Measurements from ENCODE around the gene TMEM135. TPM values are rescaled to one million over a fixed set of nuclear protein-coding genes. Genes with fewer than 3 reads are reported as not detected.
"Not testable (repeated sequence)": the region's sequence is repeated elsewhere in the genome, so short reads cannot be mapped to it uniquely, and the experiment has no call there.

TMEM135 gene
- total RNA-seq, 2 experiments from 2014 or later: 16.7 to 27.5 TPM

DNA sequence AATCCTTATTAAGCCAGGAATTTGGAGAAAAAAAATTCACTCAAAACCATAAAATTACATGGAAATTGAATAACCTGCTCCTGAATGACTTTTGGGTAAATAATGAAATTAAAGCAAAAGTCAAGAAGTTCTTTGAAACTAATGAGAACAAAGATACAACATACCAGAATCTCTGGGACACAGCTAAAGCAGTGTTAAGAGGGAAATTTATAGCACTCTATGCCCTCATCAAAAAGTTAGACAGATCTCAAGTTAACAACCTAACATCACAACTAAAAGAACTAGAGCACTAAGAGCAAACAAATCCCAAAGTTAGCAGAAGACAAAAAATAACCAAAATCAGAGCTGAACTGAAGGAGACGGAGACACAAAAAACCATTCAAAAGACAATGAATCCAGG lies 11.3 kb upstream of the TMEM135 start:
- H3K27ac Mint-ChIP-seq; H3K27me3 Mint-ChIP-seq; H3K36me3 Mint-ChIP-seq; H3K9me3 Mint-ChIP-seq; H3K4me1 Mint-ChIP-seq (ENCODE audit: low read depth); DNase-seq; intact Hi-C loops (cut with micrococcal nuclease); H3K4me3 Mint-ChIP-seq: not testable (repeated sequence)
- POLR2A ChIA-PET: interaction anchor here (0.6 kb wide), 1 partner anchor 528 kb away, joined by 3 read pairs; no protein-coding TSS in a partner anchor
- CTCF ChIA-PET: interaction anchor here (0.8 kb wide), 1 partner anchor 48 kb away, joined by 3 read pairs; no protein-coding TSS in a partner anchor

DNA sequence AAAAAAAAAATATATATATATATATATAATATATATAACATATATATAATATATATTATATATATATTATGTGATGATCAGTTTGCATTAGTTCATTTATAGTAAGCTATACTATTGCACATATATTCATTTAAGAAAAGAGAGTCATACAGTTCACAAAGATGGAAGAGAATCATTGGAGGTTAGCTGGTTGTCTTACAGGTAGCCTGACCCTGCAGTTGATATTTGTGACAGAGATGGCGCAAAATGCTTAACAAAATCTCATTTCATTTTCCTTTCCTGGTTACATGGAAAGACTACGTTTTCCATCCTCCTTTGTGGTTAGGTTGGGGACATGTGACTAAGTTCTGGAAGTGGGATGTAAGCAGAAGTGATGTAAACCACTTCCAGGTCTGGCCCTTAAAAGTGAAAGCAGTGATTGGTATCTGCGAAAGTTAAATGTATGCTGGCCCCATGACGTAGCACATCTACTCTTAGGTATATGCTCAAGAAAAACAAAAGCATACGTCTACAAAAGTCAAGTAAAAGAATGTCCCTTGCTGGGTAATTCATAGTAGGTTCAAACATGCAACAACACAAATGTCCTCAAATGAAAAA lies 7.2 kb upstream of the TMEM135 start:
- Mint-ChIP-seq H3K36me3 (no peaks in the 10 kb centered on the region), H3K27ac (no peak overlapping the region), H3K4me1 (ENCODE audit: low read depth) (peaks cover 8% of the 10 kb centered on the region), H3K9me3 (no peaks in the 10 kb centered on the region), H3K27me3 (no peaks in the 10 kb centered on the region), H3K4me3 (no peak overlapping the region)
- ChIA-PET POLR2A (no interaction called here), CTCF (interaction anchor here (0.6 to 0.9 kb wide), 2 partner anchors 35 to 58 kb away, joined by 3 to 4 read pairs; no protein-coding TSS in a partner anchor)
- intact Hi-C loops (cut with micrococcal nuclease): no loop called here
- no peak for DNase-seq

DNA sequence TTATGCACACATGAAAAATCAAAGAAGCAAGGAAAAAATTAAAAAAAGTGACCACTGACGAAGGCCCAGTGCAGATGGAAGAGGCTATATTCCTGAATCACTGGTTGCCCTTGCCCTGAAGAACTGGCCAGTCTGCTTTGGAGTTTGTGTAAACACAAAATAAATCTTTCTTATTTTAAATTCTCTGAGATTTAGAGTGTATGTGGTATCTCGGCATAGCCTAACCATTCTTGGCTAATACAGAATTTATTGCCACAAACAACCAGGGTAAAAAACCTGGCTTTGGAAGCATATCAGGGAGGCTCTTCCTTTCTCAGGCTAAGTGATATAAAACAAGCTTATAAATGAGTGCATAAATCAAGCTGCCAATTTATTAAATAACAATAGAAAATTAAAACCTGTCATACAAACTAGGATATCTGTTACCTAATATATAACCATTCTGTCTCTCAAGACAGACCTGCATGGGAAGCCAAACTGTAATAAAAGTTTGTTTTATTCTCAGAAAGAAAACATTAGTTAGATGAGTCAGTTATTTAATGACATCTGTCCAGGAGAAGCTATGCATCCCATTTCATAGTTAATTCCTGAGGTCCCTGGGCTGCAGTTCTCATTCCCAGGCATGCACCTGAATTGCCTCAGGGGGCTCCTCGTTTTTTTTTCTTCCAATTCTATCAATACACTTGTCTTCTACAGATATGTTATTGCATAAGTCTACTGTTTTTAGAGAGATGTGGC lies 6.1 kb upstream of the TMEM135 start:
- DNase-seq: no peak
- H3K27ac Mint-ChIP-seq: no peak overlapping the region
- H3K4me1 Mint-ChIP-seq (ENCODE audit: low read depth): peaks cover 10% of the 10 kb centered on the region
- CTCF ChIA-PET: interaction anchor here (0.8 kb wide), 1 partner anchor 254 kb away, joined by 3 read pairs; no protein-coding TSS in a partner anchor
- H3K36me3 Mint-ChIP-seq: no peaks in the 10 kb centered on the region
- no peak overlapping the region for H3K4me3 Mint-ChIP-seq
- no peaks in the 10 kb centered on the region for H3K27me3 Mint-ChIP-seq
- intact Hi-C loops (cut with micrococcal nuclease): no loop called here
- H3K9me3 Mint-ChIP-seq: no peaks in the 10 kb centered on the region
- POLR2A ChIA-PET: no interaction called here

DNA sequence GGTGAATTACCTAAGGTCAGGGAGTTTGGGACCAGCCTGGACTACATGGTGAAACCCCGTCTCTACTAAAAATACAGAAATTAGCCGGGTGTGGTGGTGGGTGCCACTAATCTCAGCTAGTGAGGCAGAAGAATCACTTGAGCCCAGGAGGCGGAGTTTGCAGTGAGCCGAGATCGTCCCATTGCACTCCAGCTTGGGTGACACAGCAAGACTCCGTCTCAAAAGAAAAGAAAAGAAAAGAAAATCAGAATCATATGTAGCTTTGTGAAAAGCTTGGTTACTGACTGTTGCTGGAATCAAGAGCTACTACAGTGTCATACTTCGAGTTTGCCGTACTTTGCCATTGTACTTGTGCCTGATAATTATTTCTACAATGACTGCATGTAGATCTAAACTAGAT lies 4.2 kb upstream of the TMEM135 start:
- POLR2A ChIA-PET: no interaction called here
- H3K4me3 Mint-ChIP-seq: no peak overlapping the region
- no peaks in the 10 kb centered on the region for H3K27me3 Mint-ChIP-seq
- H3K4me1 Mint-ChIP-seq (ENCODE audit: low read depth): peaks cover 16% of the 10 kb centered on the region
- H3K36me3 Mint-ChIP-seq: no peaks in the 10 kb centered on the region
- H3K9me3 Mint-ChIP-seq: no peaks in the 10 kb centered on the region
- DNase-seq: no peak
- H3K27ac Mint-ChIP-seq: no peak overlapping the region
- intact Hi-C loops (cut with micrococcal nuclease): no loop called here
- CTCF ChIA-PET: no interaction called here

DNA sequence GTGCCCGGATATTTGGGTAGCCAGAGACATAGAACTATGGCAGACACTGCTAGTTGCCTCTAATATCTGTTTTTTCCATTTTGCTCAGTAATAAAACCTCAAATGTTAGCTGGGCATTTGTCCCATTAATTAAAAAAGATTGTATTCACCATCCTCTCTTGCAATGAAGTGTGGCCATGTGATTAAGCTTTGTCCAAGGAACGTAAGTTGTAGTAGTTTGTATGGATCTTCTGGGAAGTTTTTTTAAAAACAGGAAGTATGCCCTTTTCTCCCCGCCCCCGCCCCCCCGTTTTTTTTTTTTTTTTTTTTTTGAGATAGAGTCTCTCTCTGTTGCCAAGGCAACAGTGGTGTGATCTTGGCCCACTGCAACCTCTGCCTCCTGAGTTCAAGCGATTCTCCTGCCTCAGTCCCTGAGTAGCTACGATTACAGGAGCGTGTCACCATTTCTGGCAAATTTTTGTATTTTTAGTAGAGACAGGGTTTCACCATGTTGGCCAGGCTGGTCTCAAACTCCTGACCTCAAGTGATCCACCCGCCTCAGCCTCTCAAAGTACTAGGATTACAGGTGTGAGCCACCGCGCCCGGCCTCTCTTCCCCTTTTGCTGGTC lies 1.7 kb upstream of the TMEM135 start:
- H3K36me3 Mint-ChIP-seq: no peaks in the 10 kb centered on the region
- H3K4me1 Mint-ChIP-seq (ENCODE audit: low read depth): peaks cover 31% of the 10 kb centered on the region
- intact Hi-C loops (cut with micrococcal nuclease): loop anchor here (2.0 to 5.0 kb wide), 4 partner anchors 81 to 1301 kb away; partner anchors contain the start of genes CTSC and FZD4
- ChIA-PET CTCF (no interaction called here), POLR2A (interaction anchor here (0.6 kb wide), 1 partner anchor 289 kb away, joined by 3 read pairs; no protein-coding TSS in a partner anchor)
- H3K27ac Mint-ChIP-seq: no peak overlapping the region
- H3K9me3 Mint-ChIP-seq: no peaks in the 10 kb centered on the region
- no peak overlapping the region for H3K4me3 Mint-ChIP-seq
- DNase-seq: no peak
- no peaks in the 10 kb centered on the region for H3K27me3 Mint-ChIP-seq

DNA sequence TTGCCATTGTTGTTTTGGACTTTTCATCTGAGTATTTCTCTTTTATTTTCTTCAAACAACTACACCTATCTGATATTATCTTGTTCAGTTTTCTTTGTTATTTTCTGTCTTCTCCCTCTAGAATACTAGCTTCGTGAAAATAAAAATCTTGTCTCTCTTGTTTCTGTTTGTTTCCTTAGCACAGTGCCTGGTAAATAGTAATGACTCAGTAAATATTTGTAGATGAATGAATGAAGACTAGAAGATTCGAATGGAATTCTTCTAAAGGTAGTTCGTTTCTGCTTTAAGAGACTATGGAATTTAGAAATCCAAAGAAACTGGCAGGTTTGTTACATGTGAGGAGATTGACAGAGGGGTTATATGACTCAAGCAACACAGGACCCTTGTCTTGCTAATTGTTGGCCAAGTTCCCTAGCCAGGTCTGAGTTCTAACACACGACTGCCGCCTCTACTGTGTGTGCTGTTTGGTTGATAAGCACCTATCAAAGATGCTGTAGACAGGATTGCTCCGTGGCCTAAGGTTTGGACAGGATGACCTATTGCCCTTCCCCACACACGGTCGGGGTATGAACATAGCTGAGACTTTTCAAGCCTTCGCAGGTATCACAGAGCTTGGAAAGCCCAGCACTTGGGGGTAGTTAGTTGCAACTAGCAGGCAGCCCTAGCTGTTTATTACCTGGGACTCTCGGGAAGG lies 831 bp upstream of the TMEM135 start:
- Mint-ChIP-seq H3K36me3 (no peaks in the 10 kb centered on the region), H3K27me3 (no peaks in the 10 kb centered on the region), H3K9me3 (no peaks in the 10 kb centered on the region), H3K4me3 (peak overlapping the region; percentile 91), H3K27ac (peak overlapping the region; percentile 49), H3K4me1 (ENCODE audit: low read depth) (peaks cover 32% of the 10 kb centered on the region)
- intact Hi-C loops (cut with micrococcal nuclease): loop anchor here (1.0 to 5.0 kb wide), 6 partner anchors 44 to 1300 kb away; partner anchors contain the start of genes CTSC and FZD4
- POLR2A ChIA-PET: interaction anchor here (0.6 to 1.5 kb wide), 4 partner anchors 15 to 288 kb away, joined by 3 to 5 read pairs (median 4); no protein-coding TSS in a partner anchor
- DNase-seq: no peak
- CTCF ChIA-PET: interaction anchor here (1.1 kb wide), 1 partner anchor 41 kb away, joined by 3 read pairs; no protein-coding TSS in a partner anchor

DNA sequence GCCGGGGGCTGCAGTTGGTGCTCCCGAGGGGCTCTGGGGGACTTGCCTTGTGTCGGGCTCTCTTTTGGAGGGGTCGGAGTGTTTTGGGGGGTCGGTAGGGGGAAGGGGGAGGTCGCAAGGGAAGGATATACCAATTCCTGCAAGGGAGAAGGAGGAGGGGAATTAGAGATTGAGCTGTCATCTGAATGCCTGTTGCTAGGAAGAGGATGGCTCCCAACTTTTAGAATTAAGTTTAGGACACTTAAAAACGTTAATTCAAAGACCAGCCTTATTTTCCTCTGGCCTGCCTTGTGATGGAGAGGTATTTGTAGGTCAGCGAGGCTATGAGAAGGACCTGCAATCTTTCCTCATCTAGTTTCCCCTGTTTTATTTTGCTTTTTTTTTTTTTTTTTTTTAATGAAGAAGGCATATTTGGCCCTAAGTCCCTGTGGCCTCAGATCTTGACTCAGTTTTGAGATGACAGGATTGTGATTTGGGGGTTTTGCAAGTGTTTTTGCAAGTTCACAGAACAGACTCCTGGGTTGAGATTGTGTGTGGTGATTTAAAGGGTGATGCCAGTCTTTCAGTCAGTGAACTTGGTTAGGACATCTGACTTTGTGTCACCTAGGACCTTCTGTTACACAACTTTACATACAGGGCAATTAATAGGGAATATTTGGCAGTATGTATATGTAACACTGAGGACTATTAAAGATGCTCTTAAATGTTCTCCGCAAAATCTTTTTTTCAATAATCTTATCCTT lies 672 bp downstream of the TMEM135 start:
- POLR2A ChIA-PET: interaction anchor here (1.0 to 1.5 kb wide), 3 partner anchors 16 to 214 kb away, joined by 3 to 5 read pairs (median 5); no protein-coding TSS in a partner anchor
- Mint-ChIP-seq H3K4me1 (ENCODE audit: low read depth) (peaks cover 32% of the 10 kb centered on the region), H3K27ac (peak overlapping the region; percentile 87), H3K36me3 (no peaks in the 10 kb centered on the region), H3K4me3 (peak overlapping the region; percentile 91), H3K9me3 (no peaks in the 10 kb centered on the region), H3K27me3 (no peaks in the 10 kb centered on the region)
- intact Hi-C loops (cut with micrococcal nuclease): loop anchor here (5.0 kb wide), 2 partner anchors 446 to 746 kb away; no protein-coding TSS in a partner anchor
- DNase-seq: no peak
- CTCF ChIA-PET: no interaction called here

DNA sequence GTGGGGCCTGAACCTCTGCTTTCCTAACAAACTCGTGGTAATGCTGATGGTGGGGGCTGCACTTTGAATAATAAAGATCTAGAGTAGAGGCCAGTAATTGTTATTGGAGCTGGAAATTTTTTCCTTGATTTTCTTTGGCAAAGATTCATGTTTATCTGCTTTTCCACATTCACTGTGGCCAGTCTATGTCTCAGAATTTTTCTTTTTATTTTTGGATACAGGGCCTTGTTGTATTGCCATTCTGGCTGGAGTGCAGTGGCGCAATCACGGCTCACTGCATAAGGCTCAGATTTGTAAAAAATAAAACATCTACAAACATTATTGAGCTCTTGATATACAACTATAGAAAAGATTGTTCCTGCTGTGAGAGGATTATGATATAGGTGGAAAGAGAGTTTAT lies 1.6 kb downstream of the TMEM135 start:
- DNase-seq: no peak
- ChIA-PET POLR2A (no interaction called here), CTCF (no interaction called here)
- Mint-ChIP-seq H3K9me3 (no peaks in the 10 kb centered on the region), H3K4me1 (ENCODE audit: low read depth) (peaks cover 32% of the 10 kb centered on the region), H3K36me3 (peaks cover 2% of the 10 kb centered on the region), H3K27me3 (no peaks in the 10 kb centered on the region), H3K27ac (no peak overlapping the region), H3K4me3 (peak overlapping the region; percentile 91)
- intact Hi-C loops (cut with micrococcal nuclease): loop anchor here (5.0 kb wide), 2 partner anchors 447 to 747 kb away; no protein-coding TSS in a partner anchor

DNA sequence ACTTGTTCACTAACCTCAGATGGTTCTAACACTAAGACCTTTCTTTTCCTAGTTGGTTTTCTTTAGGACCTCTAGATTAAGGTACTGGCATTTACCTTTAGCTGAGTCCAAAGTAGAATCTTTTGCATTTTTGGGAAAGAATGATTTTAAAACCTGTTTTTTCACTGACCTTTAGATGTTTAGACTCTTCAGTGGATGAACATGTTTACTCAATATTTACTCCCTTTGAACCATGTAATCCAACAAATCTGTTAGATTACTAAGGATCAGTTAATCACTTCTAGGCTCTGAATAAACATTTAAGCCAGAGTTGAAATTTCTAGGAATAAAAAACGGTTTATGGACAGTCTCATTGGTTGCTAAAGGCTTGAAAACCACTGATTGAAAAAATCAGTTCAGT lies 6.2 kb downstream of the TMEM135 start:
- POLR2A ChIA-PET: no interaction called here
- intact Hi-C loops (cut with micrococcal nuclease): no loop called here
- no peaks in the 10 kb centered on the region for H3K27me3 Mint-ChIP-seq
- peaks cover 20% of the 10 kb centered on the region for H3K4me1 Mint-ChIP-seq (ENCODE audit: low read depth)
- H3K9me3 Mint-ChIP-seq: no peaks in the 10 kb centered on the region
- CTCF ChIA-PET: no interaction called here
- no peak overlapping the region for H3K27ac Mint-ChIP-seq
- no peak for DNase-seq
- no peak overlapping the region for H3K4me3 Mint-ChIP-seq
- H3K36me3 Mint-ChIP-seq: peaks cover 9% of the 10 kb centered on the region

DNA sequence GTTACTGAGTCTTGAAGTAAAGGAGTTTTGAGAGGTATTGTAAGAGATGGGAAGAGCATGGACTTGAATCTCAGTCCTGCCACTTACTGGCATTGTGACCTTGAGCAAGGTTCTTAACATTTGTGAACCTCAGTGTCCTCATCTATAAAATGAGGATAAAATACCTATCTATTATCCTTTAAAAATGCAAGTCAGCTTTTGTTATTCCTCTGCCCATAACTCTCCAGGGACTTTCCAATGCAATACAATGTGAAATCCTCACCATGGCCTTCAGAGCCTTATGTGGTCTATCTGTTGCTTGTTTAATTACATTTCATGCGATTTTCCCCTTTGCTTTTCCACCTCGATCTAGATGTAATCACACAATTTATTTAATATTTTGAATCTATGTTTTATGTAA lies 9.1 kb downstream of the TMEM135 start:
- CTCF ChIA-PET: no interaction called here

DNA sequence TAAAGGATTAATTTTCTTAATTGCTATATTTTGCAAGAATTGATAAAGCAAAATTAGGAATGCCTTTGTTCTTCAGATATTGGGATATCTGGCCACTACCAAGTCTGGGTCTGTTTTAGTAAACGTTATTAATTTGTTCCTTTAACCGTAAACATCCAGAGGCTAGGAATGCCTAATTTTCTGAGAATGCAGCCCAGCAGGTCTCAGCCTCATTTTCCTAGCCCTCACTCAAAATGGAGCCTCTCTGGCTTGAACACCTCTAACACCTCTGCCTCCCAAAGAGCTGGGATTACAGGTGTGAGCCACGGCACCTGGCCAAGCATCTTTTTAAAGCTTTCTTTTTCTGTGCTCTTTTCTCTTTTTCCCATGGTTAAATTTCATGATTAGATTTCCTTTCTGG lies 18.4 kb downstream of the TMEM135 start:
- CTCF ChIA-PET: interaction anchor here (0.6 kb wide), 1 partner anchor 1442 kb away, joined by 3 read pairs; no protein-coding TSS in a partner anchor
- no peak overlapping the region for H3K4me3 Mint-ChIP-seq

More for the DNA sequence above, 9.1 kb downstream of the TMEM135 start:
- H3K36me3 Mint-ChIP-seq: peaks cover 9% of the 10 kb centered on the region
- H3K4me1 Mint-ChIP-seq (ENCODE audit: low read depth): no peaks in the 10 kb centered on the region
- H3K9me3 Mint-ChIP-seq: no peaks in the 10 kb centered on the region
- H3K27ac Mint-ChIP-seq: no peak overlapping the region
- POLR2A ChIA-PET: no interaction called here
- intact Hi-C loops (cut with micrococcal nuclease): no loop called here
- H3K27me3 Mint-ChIP-seq: no peaks in the 10 kb centered on the region
- DNase-seq: no peak
- no peak overlapping the region for H3K4me3 Mint-ChIP-seq

More for the DNA sequence above, 18.4 kb downstream of the TMEM135 start:
- POLR2A ChIA-PET: no interaction called here
- H3K4me1 Mint-ChIP-seq (ENCODE audit: low read depth): peaks cover 6% of the 10 kb centered on the region
- H3K27ac Mint-ChIP-seq: no peak overlapping the region
- no peaks in the 10 kb centered on the region for H3K27me3 Mint-ChIP-seq
- intact Hi-C loops (cut with micrococcal nuclease): no loop called here
- no peak for DNase-seq
- H3K9me3 Mint-ChIP-seq: no peaks in the 10 kb centered on the region
- H3K36me3 Mint-ChIP-seq: peaks cover 3% of the 10 kb centered on the region
